H1 (cell line): Measurements from ENCODE around the gene MT1F.

Experiments
- CBX8 ChIP-seq: fragments of 300-800, 300-1000 bp; sonication (generic); IDR thresholded peaks from 2 replicates; pipeline ENCODE4 v1.7.1; 2016; ENCODE audit warnings: low read depth, low read length, borderline replicate concordance
- JUN ChIP-seq: IDR thresholded peaks from 2 replicates; pipeline ENCODE4 v1.6.1; 2011; ENCODE audit warnings: low read depth, mild to moderate bottlenecking, improper control_type of control experiment, low read length
- KDM5A ChIP-seq: fragments of 200-600 bp; IDR thresholded peaks from 2 replicates; pipeline ENCODE4 v1.7.1; 2012; ENCODE audit warnings: mild to moderate bottlenecking, low read length, inconsistent platforms, mixed read lengths
- TF ChIP-seq, protein P1 (sequence below), 3 experiments: IDR thresholded peaks; 1 replicate in 2 of 3; 2 replicates in 1 of 3; pipeline versions ENCODE4 v1.5.1 to v1.6.1; 2011; ENCODE audit warnings: low read length in 3 of 3, mild to moderate bottlenecking in 3 of 3, inconsistent platforms in 2 of 3, low read depth in 1 of 3, moderate library complexity in 1 of 3; ENCODE audit not compliant: insufficient read depth in 1 of 3; ENCODE audit errors: control extremely low read depth in 1 of 3
- TF ChIP-seq, protein P2 (sequence below): IDR thresholded peaks from 2 replicates; pipeline ENCODE4 v1.6.1; 2012; ENCODE audit warnings: inconsistent platforms

DNA sequence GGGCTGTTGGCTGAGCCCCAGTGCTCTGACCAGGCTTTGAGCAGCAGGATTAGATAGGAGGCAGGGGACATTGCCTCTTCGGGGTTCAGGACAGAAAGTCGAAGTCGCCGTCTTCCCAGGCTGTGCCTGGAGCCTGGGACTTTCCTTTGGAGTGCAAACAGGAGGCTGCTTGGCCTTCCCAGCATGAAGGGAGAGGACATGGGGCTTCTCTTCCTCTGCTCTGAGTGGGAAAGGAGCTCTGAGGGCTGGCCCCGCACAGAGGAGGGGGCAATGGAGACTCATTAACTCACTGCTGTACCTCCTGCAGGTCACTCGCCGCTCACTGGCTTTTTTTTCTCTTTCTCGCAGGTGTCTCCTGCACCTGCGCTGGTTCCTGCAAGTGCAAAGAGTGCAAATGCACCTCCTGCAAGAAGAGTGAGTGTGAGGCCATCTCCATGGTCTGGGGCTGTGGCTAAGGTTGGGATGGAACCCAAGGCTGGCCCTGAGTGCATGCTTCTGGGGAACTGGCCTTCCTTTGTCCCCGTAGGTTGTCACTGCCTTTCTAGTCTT, 642 bp downstream of the MT1F start:
- TF ChIP-seq, protein P1, sequence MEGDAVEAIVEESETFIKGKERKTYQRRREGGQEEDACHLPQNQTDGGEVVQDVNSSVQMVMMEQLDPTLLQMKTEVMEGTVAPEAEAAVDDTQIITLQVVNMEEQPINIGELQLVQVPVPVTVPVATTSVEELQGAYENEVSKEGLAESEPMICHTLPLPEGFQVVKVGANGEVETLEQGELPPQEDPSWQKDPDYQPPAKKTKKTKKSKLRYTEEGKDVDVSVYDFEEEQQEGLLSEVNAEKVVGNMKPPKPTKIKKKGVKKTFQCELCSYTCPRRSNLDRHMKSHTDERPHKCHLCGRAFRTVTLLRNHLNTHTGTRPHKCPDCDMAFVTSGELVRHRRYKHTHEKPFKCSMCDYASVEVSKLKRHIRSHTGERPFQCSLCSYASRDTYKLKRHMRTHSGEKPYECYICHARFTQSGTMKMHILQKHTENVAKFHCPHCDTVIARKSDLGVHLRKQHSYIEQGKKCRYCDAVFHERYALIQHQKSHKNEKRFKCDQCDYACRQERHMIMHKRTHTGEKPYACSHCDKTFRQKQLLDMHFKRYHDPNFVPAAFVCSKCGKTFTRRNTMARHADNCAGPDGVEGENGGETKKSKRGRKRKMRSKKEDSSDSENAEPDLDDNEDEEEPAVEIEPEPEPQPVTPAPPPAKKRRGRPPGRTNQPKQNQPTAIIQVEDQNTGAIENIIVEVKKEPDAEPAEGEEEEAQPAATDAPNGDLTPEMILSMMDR (IDR thresholded peaks at IDR 0.05; ENCODE audit: control extremely low read depth in 1 of 3, insufficient read depth in 1 of 3, low read depth in 1 of 3, low read length in 3 of 3): no peak
- TF ChIP-seq KDM5A: no peak
- no peak for TF ChIP-seq CBX8
- no peak for TF ChIP-seq JUN
- TF ChIP-seq, protein P2, sequence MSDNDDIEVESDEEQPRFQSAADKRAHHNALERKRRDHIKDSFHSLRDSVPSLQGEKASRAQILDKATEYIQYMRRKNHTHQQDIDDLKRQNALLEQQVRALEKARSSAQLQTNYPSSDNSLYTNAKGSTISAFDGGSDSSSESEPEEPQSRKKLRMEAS: no peak
